GM21367 (cell line): ENCODE results near the gene DACH2.

Experiments
- ATAC-seq: cut with Tn5 transposase; IDR thresholded peaks from one replicate; pipeline ENCODE4 v1.9.1; 2021; ENCODE audit not compliant: unreplicated experiment

The DACH2 gene

DNA sequence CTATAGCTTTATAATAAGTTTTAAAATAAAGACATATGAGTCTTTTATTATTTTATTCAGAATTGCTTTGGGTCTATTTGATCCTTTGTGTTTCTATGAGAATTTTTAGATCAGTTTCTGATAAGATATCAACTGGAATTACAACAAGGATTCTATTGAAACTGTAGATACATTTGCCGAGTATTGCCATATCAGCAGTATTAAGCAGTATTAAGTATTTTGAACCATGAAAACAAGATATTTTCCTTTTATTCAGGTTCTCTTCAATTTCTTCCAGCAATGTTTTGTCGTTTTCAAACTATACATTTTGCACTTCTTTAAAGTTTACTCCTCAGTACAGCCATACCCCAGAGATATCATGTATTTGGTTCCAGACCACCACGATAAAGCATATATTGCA lies 598.8 kb downstream of the DACH2 start:
- no peak for ATAC-seq

DNA sequence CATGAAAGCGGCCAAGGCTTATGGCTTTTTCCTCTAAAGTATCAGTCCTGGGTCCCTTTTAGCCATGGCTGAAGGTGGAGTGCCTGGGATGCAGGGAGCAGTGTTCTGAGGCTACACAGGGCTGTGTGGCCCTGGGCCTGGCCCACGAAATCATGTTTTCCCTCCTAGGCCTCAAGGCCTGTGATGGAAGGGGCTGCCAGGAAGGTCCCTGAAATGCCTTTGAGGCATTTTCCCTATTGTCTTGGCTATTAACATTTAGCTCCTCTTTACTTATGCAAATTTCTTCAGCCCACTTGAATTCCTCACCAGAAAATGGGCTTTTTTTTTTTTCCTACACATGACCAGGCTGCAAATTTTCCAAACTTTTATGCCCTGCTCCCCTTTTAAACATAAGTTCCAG lies 657.0 kb downstream of the DACH2 start:
- ATAC-seq: no peak

GRCh38 chrX:86806786-86807185 lies 658.5 kb downstream of the DACH2 start:
- no peak for ATAC-seq

DNA sequence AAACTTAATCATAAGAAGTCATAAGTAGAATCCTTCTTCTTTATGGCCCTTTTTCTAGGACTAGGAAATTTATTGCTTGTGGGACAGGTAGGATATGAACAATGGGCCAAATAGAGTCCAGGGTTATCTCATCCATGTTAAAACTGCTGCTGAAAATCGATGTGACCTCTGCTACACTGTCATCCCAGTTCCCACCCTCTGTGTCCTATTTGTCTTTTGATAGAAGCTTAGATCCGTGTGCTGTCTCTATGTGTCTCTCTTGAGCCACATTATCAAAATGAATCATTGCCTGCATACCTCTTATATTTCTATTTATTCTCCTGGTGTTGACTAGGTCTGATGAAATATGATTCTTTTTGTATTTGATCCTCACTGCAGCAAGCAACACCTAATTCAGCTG lies 661.4 kb downstream of the DACH2 start:
- ATAC-seq: no peak

- no peak for ATAC-seq
Observed at GRCh38 chrX:86829786-86830185, 681.5 kb downstream of the DACH2 start.

- no peak for ATAC-seq
Observed at GRCh38 chrX:86830685-86831084, 682.4 kb downstream of the DACH2 start.

DNA sequence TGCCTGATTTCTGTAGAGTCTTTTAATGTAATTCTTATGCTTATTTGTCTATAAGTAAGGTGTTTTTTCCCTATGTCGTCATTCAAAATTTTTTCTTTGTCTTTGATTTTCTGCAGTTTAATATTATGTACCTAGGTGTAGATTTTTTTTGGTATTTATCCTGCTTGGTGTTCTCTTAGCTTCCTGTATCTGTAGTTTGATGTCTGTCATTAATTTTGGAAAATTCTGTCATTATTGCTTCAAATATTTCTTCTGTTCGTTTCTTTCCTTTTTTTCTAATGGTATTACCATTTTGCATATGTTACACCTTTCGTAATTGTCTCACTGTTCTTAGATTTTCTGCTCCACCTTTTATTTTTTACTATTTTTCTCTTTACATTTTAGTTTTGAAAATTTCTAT lies 696.9 kb downstream of the DACH2 start:
- no peak for ATAC-seq
